B cell (primary cell): Measurements from ENCODE around the gene PNPLA5. TPM values are rescaled to one million over a fixed set of nuclear protein-coding genes. Genes with fewer than 3 reads are reported as not detected.

Source experiments
- ATAC-seq: fragments of 200-7000 bp; cut with Tn5 transposase; one replicate; pipeline ENCODE4 v1.10.0; 2021; ENCODE audit warnings: low read depth, mild to moderate bottlenecking, moderate number of reproducible peaks, moderate library complexity
- CTCF ChIA-PET: fragments of 350-600 bp; sonication (Branson Sonifier 250); formaldehyde crosslinking; loops from one replicate; lab custom pipeline; 2021; ENCODE audit warnings: antibody characterized with exemption, inconsistent platforms; lab: Charles Lee
- POLR2A ChIA-PET: fragments of 350-600 bp; sonication (Branson Sonifier 250); formaldehyde crosslinking; loops from one replicate; lab custom pipeline; 2021; ENCODE audit warnings: antibody characterized with exemption; lab: Charles Lee
- DNase-seq: peaks from one replicate; pipeline ENCODE4 v3.0.0; 2013
- H2AFZ ChIP-seq: 2 replicates; pipeline ENCODE4 v1.6.1; 2012; ENCODE audit warnings: mild to moderate bottlenecking, low read depth, low read length; ENCODE audit not compliant: insufficient read depth, poor library complexity, severe bottlenecking
- H3K27ac ChIP-seq, 2 donors: 1 replicate in 1 of 2; 2 replicates in 1 of 2; pipeline ENCODE4 v1.5.1; 2012 to 2013; ENCODE audit warnings: low read length in 2 of 2, mild to moderate bottlenecking in 2 of 2, moderate library complexity in 1 of 2
- H3K27me3 ChIP-seq, 4 experiments: fragments of 200-600 bp in 1 of 4; sonication (generic) in 1 of 4; replicated peaks in 1 of 4; 1 replicate in 2 of 4; 2 replicates in 2 of 4; pipeline versions ENCODE4 v1.6.1 to v1.7.0; 2013 to 2016; ENCODE audit warnings: low read length in 3 of 4, mild to moderate bottlenecking in 2 of 4, mixed read lengths in 1 of 4, moderate library complexity in 1 of 4; ENCODE audit not compliant: insufficient read depth in 4 of 4, control insufficient read depth in 3 of 4; ENCODE audit errors: control extremely low read depth in 1 of 4
- H3K36me3 ChIP-seq, 2 experiments: replicated peaks in 1 of 2; 1 replicate in 1 of 2; 2 replicates in 1 of 2; pipeline versions ENCODE4 v1.6.1 to v1.7.1; 2013; ENCODE audit warnings: low read length in 1 of 2; ENCODE audit not compliant: insufficient read depth in 2 of 2, control insufficient read depth in 1 of 2; ENCODE audit errors: control extremely low read depth in 1 of 2, extremely low read depth in 1 of 2
- H3K4me1 ChIP-seq, 2 donors: fragments of 200-600 bp in 1 of 2; sonication (generic) in 1 of 2; 1 replicate in 1 of 2; 2 replicates in 1 of 2; pipeline versions ENCODE4 v1.5.1 to v1.6.1; 2013 to 2017; ENCODE audit warnings: low read length in 2 of 2; ENCODE audit not compliant: control insufficient read depth in 2 of 2, insufficient read depth in 2 of 2
- H3K4me2 ChIP-seq: replicated peaks from 2 replicates; pipeline ENCODE3; 2012; ENCODE audit warnings: mild to moderate bottlenecking, low read depth, low read length; ENCODE audit not compliant: poor library complexity, severe bottlenecking
- H3K4me3 ChIP-seq, 5 experiments: fragments of 200-600 bp in 1 of 5; sonication (generic) in 1 of 5; 1 replicate in 3 of 5; 2 replicates in 2 of 5; pipeline versions ENCODE4 v1.5.1 to v1.7.0; 2011 to 2016; ENCODE audit warnings: low read length in 4 of 5, mild to moderate bottlenecking in 4 of 5, low read depth in 2 of 5, control low read depth in 1 of 5, moderate library complexity in 1 of 5; ENCODE audit not compliant: insufficient read depth in 1 of 5; ENCODE audit errors: control extremely low read depth in 1 of 5, extremely low read depth in 1 of 5
- H3K79me2 ChIP-seq: fragments of 200-600 bp; sonication (generic); one replicate; pipeline ENCODE4 v1.6.0; 2016; ENCODE audit warnings: low read length; ENCODE audit not compliant: control insufficient read depth, insufficient read depth
- H3K9ac ChIP-seq: fragments of 200-600 bp; sonication (generic); 2 replicates; pipeline ENCODE4 v1.6.1; 2017; ENCODE audit warnings: mild to moderate bottlenecking, low read length, moderate library complexity
- H3K9me3 ChIP-seq, 3 donors: one replicate each; pipeline versions ENCODE4 v1.6.1 to v1.7.1; 2013; ENCODE audit warnings: low read length in 2 of 3; ENCODE audit not compliant: control insufficient read depth in 2 of 3, insufficient read depth in 1 of 3; ENCODE audit errors: control extremely low read depth in 1 of 3
- H4K20me1 ChIP-seq: 2 replicates; pipeline ENCODE4 v1.6.0; 2012; ENCODE audit warnings: mild to moderate bottlenecking, low read length; ENCODE audit not compliant: insufficient read depth, control insufficient read depth, poor library complexity, severe bottlenecking
- H3K27ac Mint-ChIP-seq: one replicate; pipeline ENCODE4 v1.8.0; 2021; ENCODE audit warnings: mixed read lengths
- H3K27me3 Mint-ChIP-seq: one replicate; pipeline ENCODE4 v1.8.0; 2021; ENCODE audit warnings: mixed read lengths
- H3K4me1 Mint-ChIP-seq: one replicate; pipeline ENCODE4 v1.8.0; 2021; ENCODE audit warnings: mixed read lengths
- H3K4me3 Mint-ChIP-seq: one replicate; pipeline ENCODE4 v1.8.0; 2021; ENCODE audit warnings: mixed read lengths
- H3K9me3 Mint-ChIP-seq: one replicate; pipeline ENCODE4 v1.8.0; 2022; ENCODE audit warnings: mixed read lengths; ENCODE audit not compliant: insufficient read depth
- EZH2 ChIP-seq: IDR thresholded peaks from 2 replicates; pipeline ENCODE4 v1.6.1; 2012; ENCODE audit warnings: borderline replicate concordance, low read depth, mild to moderate bottlenecking, moderate library complexity, low read length; ENCODE audit not compliant: insufficient read depth, poor library complexity, severe bottlenecking
- WGBS: methylation state at CpG from one replicate; pipeline ENCODE4 v1.1.5; 2013; ENCODE audit warnings: missing lambda C conversion rate; ENCODE audit not compliant: insufficient coverage; 5-methylcytosine and 5-hydroxymethylcytosine counted together
- intact Hi-C: fragments of 100-400 bp; cut with micrococcal nuclease; formaldehyde crosslinking; loops from one replicate; pipeline ENCODE4 v1.10.0; 2022
- polyA plus RNA-seq: library from polyadenylated mRNA; depleted of rRNA; stranded (reverse); fragments of >200 nt; gene quantifications from 2 replicates; pipeline ENCODE4 v1.2.3, GENCODE V29; 2012
- total RNA-seq, 2 donors: library from RNA; stranded (reverse); fragments of 120-200 nt in 1 of 2; gene quantifications; 1 replicate in 1 of 2; 2 replicates in 1 of 2; pipeline versions ENCODE4 v1.2.3 to v1.2.4, GENCODE V29; 2013 to 2022
- TF ChIP-seq, protein P1 (sequence below): fragments of 200-600 bp; IDR thresholded peaks from one replicate; pipeline ENCODE4 v1.8.0; 2022; ENCODE audit warnings: antibody characterized with exemption, mild to moderate bottlenecking

The PNPLA5 gene
- total and polyA plus RNA-seq, 2 donors (not counting 1 experiment from before 2014, with no cell fraction given): not detected

- no peak overlapping the region for H3K4me3 ChIP-seq
- H3K4me1 ChIP-seq: no peaks in the 10 kb centered on the region
- WGBS: 80% methylated on average over 13 of the region's 14 CpGs
- H3K9ac ChIP-seq: no peak overlapping the region
- H3K79me2 ChIP-seq: no peaks in the 10 kb centered on the region
- peaks cover 0 to 25% (median 0%) of the 10 kb centered on the region in 3 donors for H3K9me3 ChIP-seq
- no peak overlapping the region for H3K27ac ChIP-seq
- no peaks in the 10 kb centered on the region for H3K36me3 ChIP-seq
- H3K4me2 ChIP-seq: no peak overlapping the region
- Mint-ChIP-seq H3K27me3 (peaks cover 45% of the 10 kb centered on the region), H3K27ac (no peak overlapping the region), H3K4me3 (no peak overlapping the region), H3K4me1 (no peaks in the 10 kb centered on the region), H3K9me3 (peaks cover 3% of the 10 kb centered on the region)
- ATAC-seq: no peak
- intact Hi-C loops: no loop called here
- no peaks in the 10 kb centered on the region for H4K20me1 ChIP-seq
- peaks cover 0 to 14% (median 1%) of the 10 kb centered on the region in 4 experiments for H3K27me3 ChIP-seq
- ChIA-PET CTCF (no interaction called here), POLR2A (no interaction called here)
- DNase-seq: no peak
- H2AFZ ChIP-seq: no peak overlapping the region
- TF ChIP-seq EZH2: no peak
- TF ChIP-seq, protein P1, sequence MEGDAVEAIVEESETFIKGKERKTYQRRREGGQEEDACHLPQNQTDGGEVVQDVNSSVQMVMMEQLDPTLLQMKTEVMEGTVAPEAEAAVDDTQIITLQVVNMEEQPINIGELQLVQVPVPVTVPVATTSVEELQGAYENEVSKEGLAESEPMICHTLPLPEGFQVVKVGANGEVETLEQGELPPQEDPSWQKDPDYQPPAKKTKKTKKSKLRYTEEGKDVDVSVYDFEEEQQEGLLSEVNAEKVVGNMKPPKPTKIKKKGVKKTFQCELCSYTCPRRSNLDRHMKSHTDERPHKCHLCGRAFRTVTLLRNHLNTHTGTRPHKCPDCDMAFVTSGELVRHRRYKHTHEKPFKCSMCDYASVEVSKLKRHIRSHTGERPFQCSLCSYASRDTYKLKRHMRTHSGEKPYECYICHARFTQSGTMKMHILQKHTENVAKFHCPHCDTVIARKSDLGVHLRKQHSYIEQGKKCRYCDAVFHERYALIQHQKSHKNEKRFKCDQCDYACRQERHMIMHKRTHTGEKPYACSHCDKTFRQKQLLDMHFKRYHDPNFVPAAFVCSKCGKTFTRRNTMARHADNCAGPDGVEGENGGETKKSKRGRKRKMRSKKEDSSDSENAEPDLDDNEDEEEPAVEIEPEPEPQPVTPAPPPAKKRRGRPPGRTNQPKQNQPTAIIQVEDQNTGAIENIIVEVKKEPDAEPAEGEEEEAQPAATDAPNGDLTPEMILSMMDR: no peak
Observed at GRCh38 chr22:43854121-43854785, 37.6 kb downstream of the PNPLA5 start.

DNA sequence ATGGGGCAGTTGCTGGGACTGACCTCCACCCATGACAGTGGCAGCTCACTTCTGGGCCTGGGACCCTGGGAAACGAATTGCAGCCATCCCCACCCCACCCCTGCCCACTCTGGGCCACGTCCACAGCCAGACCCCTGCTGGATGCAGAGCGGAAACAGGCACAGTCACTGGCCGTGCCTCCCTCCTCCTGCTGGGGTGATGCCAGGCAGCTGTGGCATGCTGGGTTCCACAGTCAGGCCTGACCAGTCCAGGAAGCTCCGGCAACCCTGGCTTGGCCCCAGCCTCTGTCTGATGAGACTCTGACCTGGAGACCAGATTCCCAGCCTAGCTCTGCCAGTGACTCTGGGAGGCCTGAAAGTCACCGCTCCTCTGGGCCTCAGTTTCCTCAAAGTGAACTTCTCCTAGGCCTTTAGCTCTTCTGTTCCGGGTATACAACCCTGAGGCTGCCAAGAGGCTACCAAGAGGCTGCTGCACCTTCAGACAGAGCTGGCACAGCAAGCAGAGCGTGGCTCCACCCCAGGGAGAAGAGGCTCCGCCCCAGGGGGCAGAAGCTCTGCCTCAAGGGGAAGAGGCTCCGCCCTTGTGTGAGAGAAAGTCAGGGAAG, 38.4 kb downstream of the PNPLA5 start:
- no peak overlapping the region for H3K27ac ChIP-seq
- POLR2A ChIA-PET: no interaction called here
- no peak for ATAC-seq

More for the DNA sequence above, 38.4 kb downstream of the PNPLA5 start:
- peaks cover 0 to 25% (median 0%) of the 10 kb centered on the region in 3 donors for H3K9me3 ChIP-seq
- H2AFZ ChIP-seq: no peak overlapping the region
- TF ChIP-seq, protein P1: no peak
- TF ChIP-seq EZH2: no peak
- H3K27ac Mint-ChIP-seq: no peak overlapping the region
- 84% methylated on average over 10 of the region's 10 CpGs for WGBS
- DNase-seq: no peak
- no peak overlapping the region for H3K9ac ChIP-seq
- intact Hi-C loops: no loop called here
- CTCF ChIA-PET: no interaction called here
- no peaks in the 10 kb centered on the region for H3K79me2 ChIP-seq
- H3K4me1 ChIP-seq: no peaks in the 10 kb centered on the region
- no peak overlapping the region for H3K4me3 ChIP-seq
- no peak overlapping the region for H3K4me2 ChIP-seq
- H4K20me1 ChIP-seq: no peaks in the 10 kb centered on the region
- H3K4me1 Mint-ChIP-seq: no peaks in the 10 kb centered on the region
- H3K36me3 ChIP-seq: no peaks in the 10 kb centered on the region
- H3K27me3 Mint-ChIP-seq: peaks cover 37% of the 10 kb centered on the region
- H3K27me3 ChIP-seq: peaks cover 0 to 11% (median 1%) of the 10 kb centered on the region in 4 experiments
- peaks cover 3% of the 10 kb centered on the region for H3K9me3 Mint-ChIP-seq
- no peak overlapping the region for H3K4me3 Mint-ChIP-seq
